GM23248 (cell line): ENCODE measurements around the gene PALM.

Experiments used
- EZH2 ChIP-seq: fragments of 200-600 bp; sonication (generic); IDR thresholded peaks from 2 replicates; pipeline ENCODE4 v1.6.1; 2018; ENCODE audit warnings: antibody characterized with exemption, mild to moderate bottlenecking; ENCODE audit not compliant: insufficient read depth, poor library complexity, severe bottlenecking
- EZH2phosphoT487 ChIP-seq: fragments of 200-600 bp; sonication (generic); IDR thresholded peaks from 2 replicates; pipeline ENCODE4 v1.6.1; 2018; ENCODE audit warnings: antibody characterized with exemption, moderate library complexity, mild to moderate bottlenecking, low read depth; ENCODE audit not compliant: insufficient read depth

- TF ChIP-seq EZH2 (no peak), EZH2phosphoT487 (no peak)
Measured at GRCh38 chr19:674282-675151, 34.2 kb upstream of the PALM start.
